SHP77 (cell line): ENCODE results near the gene COL15A1.

Experiments
- DNase-seq, 2 experiments: peaks; one replicate each; lab custom pipeline; 2025; lab: John Stamatoyannopoulos, UW

The COL15A1 gene

GRCh38 chr9:99108131-99108530, 164.4 kb downstream of the COL15A1 start:
- no peak for DNase-seq

GRCh38 chr9:99109522-99109921, 165.8 kb downstream of the COL15A1 start:
- DNase-seq: no peak

GRCh38 chr9:99112750-99113413, 169.2 kb downstream of the COL15A1 start:
- DNase-seq: no peak

GRCh38 chr9:99113414-99114048, 169.8 kb downstream of the COL15A1 start:
- no peak for DNase-seq

GRCh38 chr9:99114049-99114440, 170.3 kb downstream of the COL15A1 start:
- no peak for DNase-seq

- no peak for DNase-seq
Observed at GRCh38 chr9:99114846-99115500, 171.3 kb downstream of the COL15A1 start.

GRCh38 chr9:99116003-99116411, 172.3 kb downstream of the COL15A1 start:
- DNase-seq: no peak

- no peak for DNase-seq
Observed at GRCh38 chr9:99118782-99119466, 175.2 kb downstream of the COL15A1 start.

- DNase-seq: no peak
Observed at GRCh38 chr9:99119976-99120655, 176.4 kb downstream of the COL15A1 start.
